Fibroblast of mammary gland (primary cell): ENCODE results near the gene CNTN3.

Source experiments
- DNase-seq: peaks from one replicate; pipeline ENCODE4 v3.0.0-alpha.2; 2010; ENCODE audit warnings: low read depth
- H3K4me3 ChIP-seq: 2 replicates; pipeline ENCODE4 v1.5.1; 2011; ENCODE audit warnings: low read depth, mild to moderate bottlenecking, low read length, moderate library complexity; ENCODE audit not compliant: control insufficient read depth
- CTCF ChIP-seq: conservative IDR thresholded peaks from 2 replicates; pipeline ENCODE4 v1.5.1; 2011; ENCODE audit warnings: low read depth, low read length, inconsistent platforms; ENCODE audit not compliant: control insufficient read depth, insufficient read depth

Gene CNTN3

GRCh38 chr3:74591946-74592345 lies 22.5 kb downstream of the CNTN3 start:
- no peak for DNase-seq
- H3K4me3 ChIP-seq = no peak overlapping the region
- no peak for TF ChIP-seq CTCF

- no peak for TF ChIP-seq CTCF
- H3K4me3 ChIP-seq = no peak overlapping the region
Measured at GRCh38 chr3:74591342-74591741, 23.1 kb downstream of the CNTN3 start.

GRCh38 chr3:74590620-74591262 lies 23.7 kb downstream of the CNTN3 start:
- peak; percentile 46 for DNase-seq
- no peak overlapping the region for H3K4me3 ChIP-seq
- TF ChIP-seq CTCF = no peak

More at GRCh38 chr3:74591342-74591741, 23.1 kb downstream of the CNTN3 start:
- DNase-seq = no peak

GRCh38 chr3:74584782-74585181 lies 29.7 kb downstream of the CNTN3 start:
- TF ChIP-seq CTCF = no peak
- DNase-seq = no peak
- no peak overlapping the region for H3K4me3 ChIP-seq

GRCh38 chr3:74582982-74583381 lies 31.5 kb downstream of the CNTN3 start:
- H3K4me3 ChIP-seq = no peak overlapping the region
- no peak for TF ChIP-seq CTCF
- no peak for DNase-seq

GRCh38 chr3:74575857-74576256 lies 38.6 kb downstream of the CNTN3 start:
- no peak overlapping the region for H3K4me3 ChIP-seq
- no peak for DNase-seq
- no peak for TF ChIP-seq CTCF

- no peak for DNase-seq
- H3K4me3 ChIP-seq = no peak overlapping the region
- TF ChIP-seq CTCF = no peak
Measured at GRCh38 chr3:74571118-74571517, 43.3 kb downstream of the CNTN3 start.
